ENCODE results near the gene LMAN1. TPM values are rescaled to one million over a fixed set of nuclear protein-coding genes. Genes with fewer than 3 reads are reported as not detected.

LMAN1 gene, protein sequence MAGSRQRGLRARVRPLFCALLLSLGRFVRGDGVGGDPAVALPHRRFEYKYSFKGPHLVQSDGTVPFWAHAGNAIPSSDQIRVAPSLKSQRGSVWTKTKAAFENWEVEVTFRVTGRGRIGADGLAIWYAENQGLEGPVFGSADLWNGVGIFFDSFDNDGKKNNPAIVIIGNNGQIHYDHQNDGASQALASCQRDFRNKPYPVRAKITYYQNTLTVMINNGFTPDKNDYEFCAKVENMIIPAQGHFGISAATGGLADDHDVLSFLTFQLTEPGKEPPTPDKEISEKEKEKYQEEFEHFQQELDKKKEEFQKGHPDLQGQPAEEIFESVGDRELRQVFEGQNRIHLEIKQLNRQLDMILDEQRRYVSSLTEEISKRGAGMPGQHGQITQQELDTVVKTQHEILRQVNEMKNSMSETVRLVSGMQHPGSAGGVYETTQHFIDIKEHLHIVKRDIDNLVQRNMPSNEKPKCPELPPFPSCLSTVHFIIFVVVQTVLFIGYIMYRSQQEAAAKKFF
- 97.9 and 122 TPM in 2 replicates for total RNA-seq

DNA sequence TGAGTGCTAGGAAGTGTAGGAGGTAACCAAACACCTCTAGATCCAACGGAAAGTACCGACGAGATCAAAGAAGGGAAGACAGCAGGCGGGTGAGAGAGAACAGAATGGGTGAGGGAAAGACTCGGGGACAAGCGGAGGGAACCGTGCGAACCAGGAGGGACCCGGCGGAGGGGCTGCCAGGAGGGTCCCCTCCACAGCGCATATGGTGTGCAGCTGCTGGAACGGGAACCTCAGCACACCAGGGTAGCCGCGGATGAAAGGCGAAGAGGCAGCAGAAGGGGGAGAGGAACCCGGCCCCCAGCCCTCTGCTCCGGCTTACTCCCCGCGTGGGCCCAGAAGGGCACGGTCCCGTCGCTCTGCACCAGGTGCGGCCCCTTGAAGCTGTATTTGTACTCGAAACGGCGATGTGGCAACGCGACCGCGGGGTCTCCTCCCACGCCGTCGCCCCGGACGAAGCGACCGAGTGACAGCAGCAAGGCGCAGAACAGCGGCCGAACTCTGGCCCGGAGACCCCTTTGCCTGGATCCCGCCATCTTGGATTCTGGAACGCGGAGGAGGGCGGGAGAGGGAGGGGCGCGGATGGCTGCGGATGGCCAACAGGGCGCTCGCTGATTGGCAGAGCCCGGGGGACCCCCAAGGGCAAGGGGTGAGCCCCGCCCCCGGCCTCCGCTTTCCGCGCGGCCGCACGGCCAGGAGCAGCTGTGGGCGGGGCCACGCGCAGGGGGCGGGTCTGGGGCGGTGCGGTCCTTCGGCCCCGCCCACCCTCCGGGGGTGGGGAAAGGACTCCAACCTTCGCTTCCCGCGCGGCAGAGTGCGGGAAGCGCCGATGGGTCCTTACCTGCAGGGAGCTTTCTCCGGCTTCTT lies at the start of gene LMAN1:
LMAN1 (minus strand) TSS at position 554 of the 864 bp plus-strand sequence; CDS start at position 533, 21 bp downstream.

DNA sequence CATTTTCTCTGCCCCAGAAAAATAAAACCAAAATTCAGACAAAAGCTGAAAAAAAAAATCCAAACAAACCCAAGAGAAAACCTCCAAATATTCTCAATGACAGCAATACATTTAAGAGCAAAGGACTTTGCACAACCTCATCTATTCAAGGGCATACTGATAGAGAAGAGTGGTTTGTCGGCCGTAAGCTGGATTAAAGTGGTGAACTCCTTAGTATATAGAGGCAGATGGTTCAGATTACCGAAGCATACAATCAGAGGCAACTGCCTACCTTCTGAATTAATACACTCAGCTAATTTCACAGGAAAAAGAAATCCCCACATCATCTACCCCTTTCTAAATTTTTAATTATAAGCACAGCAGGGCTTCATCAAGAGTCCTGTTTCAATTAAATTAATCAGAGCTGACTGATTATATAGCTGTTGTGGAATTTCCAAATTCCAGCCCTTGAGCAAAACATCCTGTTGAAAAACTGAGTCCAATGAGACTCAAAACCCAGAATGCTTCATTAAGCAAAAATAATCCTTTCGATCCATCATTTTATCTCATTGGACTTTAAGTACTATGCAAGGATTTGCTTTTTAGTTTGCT lies 40.5 kb downstream of the LMAN1 start, which contains the start of gene CPLX4:
CPLX4 (minus strand) TSS at position 190 of the 591 bp plus-strand sequence; CDS start at position 3, 187 bp downstream.

Other genes starting within 250 kb of the LMAN1 start
- gene SEC11C, start 219.4 kb downstream of the LMAN1 start, total RNA-seq: 22.9 and 26.0 TPM in 2 replicates
- gene GRP, start 139.1 kb downstream of the LMAN1 start, total RNA-seq: not detected in 2 replicates
- not detected in 2 replicates for gene RAX, start 85.8 kb downstream of the LMAN1 start, total RNA-seq
- not detected in 2 replicates for gene CPLX4, start 40.6 kb downstream of the LMAN1 start, total RNA-seq

All from dermis lymphatic vessel endothelial cell (primary cell).